T-helper 2 cell treated with Interferon-gamma antibody and Interleukin-4, amounts not matched to agents 5 μg/mL and 100 μg/mL, for 36 hours (primary cell): Measurements from ENCODE around the gene AMBN.
"Not testable (repeated sequence)": the region's sequence is repeated elsewhere in the genome, so short reads cannot be mapped to it uniquely, and the experiment has no call there.

Source experiments
- DNase-seq: peaks from one replicate; pipeline ENCODE4 v3.0.0; 2021; ENCODE audit warnings: low spot score
- H3K27ac Mint-ChIP-seq: one replicate; pipeline ENCODE4 v1.8.0; 2021; ENCODE audit warnings: mild to moderate bottlenecking, mixed read lengths
- H3K27me3 Mint-ChIP-seq: one replicate; pipeline ENCODE4 v1.8.0; 2021; ENCODE audit warnings: low read depth, mixed read lengths
- H3K36me3 Mint-ChIP-seq: one replicate; pipeline ENCODE4 v1.8.0; 2021; ENCODE audit warnings: low read depth, mixed read lengths
- H3K4me1 Mint-ChIP-seq: one replicate; pipeline ENCODE4 v1.8.0; 2021; ENCODE audit warnings: low read depth, mixed read lengths
- H3K4me3 Mint-ChIP-seq: one replicate; pipeline ENCODE4 v1.8.0; 2022; ENCODE audit warnings: mild to moderate bottlenecking, moderate library complexity, mixed read lengths
- H3K9me3 Mint-ChIP-seq: one replicate; pipeline ENCODE4 v1.8.0; 2021; ENCODE audit warnings: mixed read lengths

Gene AMBN

GRCh38 chr4:70624226-70624793, 32.3 kb downstream of the AMBN start:
- DNase-seq: no peak
- H3K9me3 Mint-ChIP-seq: no peaks in the 10 kb centered on the region
- H3K4me3 Mint-ChIP-seq: no peak overlapping the region

GRCh38 chr4:70627620-70628019, 35.6 kb downstream of the AMBN start:
- H3K4me3 Mint-ChIP-seq: no peak overlapping the region
- no peaks in the 10 kb centered on the region for H3K4me1 Mint-ChIP-seq
- no peaks in the 10 kb centered on the region for H3K9me3 Mint-ChIP-seq
- H3K27me3 Mint-ChIP-seq: peaks cover 7% of the 10 kb centered on the region
- DNase-seq: no peak
- no peak overlapping the region for H3K27ac Mint-ChIP-seq
- H3K36me3 Mint-ChIP-seq: no peaks in the 10 kb centered on the region

More at GRCh38 chr4:70624226-70624793, 32.3 kb downstream of the AMBN start:
- Mint-ChIP-seq H3K27ac (no peak overlapping the region), H3K27me3 (no peaks in the 10 kb centered on the region), H3K36me3 (no peaks in the 10 kb centered on the region), H3K4me1 (no peaks in the 10 kb centered on the region)

- no peaks in the 10 kb centered on the region for H3K36me3 Mint-ChIP-seq
- no peaks in the 10 kb centered on the region for H3K4me1 Mint-ChIP-seq
- peaks cover 10% of the 10 kb centered on the region for H3K27me3 Mint-ChIP-seq
- no peaks in the 10 kb centered on the region for H3K9me3 Mint-ChIP-seq
- no peak within 1 kb of the TSS for H3K27ac Mint-ChIP-seq
- no peak for DNase-seq
- no peak within 1 kb of the TSS for H3K4me3 Mint-ChIP-seq
These were observed 36.4 kb downstream of the AMBN start, which contains the start of gene ENAM for GRCh38 chr4:70628444-70628843. TSS of gene ENAM (plus strand) at chr4:70628744. CDS start at chr4:70629501, 757 bp downstream.

- Mint-ChIP-seq H3K27ac (no peak overlapping the region), H3K27me3 (peaks cover 13% of the 10 kb centered on the region), H3K4me1 (no peaks in the 10 kb centered on the region), H3K36me3 (no peaks in the 10 kb centered on the region), H3K9me3 (no peaks in the 10 kb centered on the region), H3K4me3 (no peak overlapping the region)
- no peak for DNase-seq
These were observed 37.5 kb downstream of the AMBN start for GRCh38 chr4:70629469-70630090.

- H3K4me1 Mint-ChIP-seq: no peaks in the 10 kb centered on the region
- no peak overlapping the region for H3K4me3 Mint-ChIP-seq
- no peaks in the 10 kb centered on the region for H3K36me3 Mint-ChIP-seq
- DNase-seq: no peak
- no peaks in the 10 kb centered on the region for H3K9me3 Mint-ChIP-seq
- H3K27ac Mint-ChIP-seq: no peak overlapping the region
- peaks cover 13% of the 10 kb centered on the region for H3K27me3 Mint-ChIP-seq
These were observed 38.1 kb downstream of the AMBN start for GRCh38 chr4:70630162-70630561.

GRCh38 chr4:70632028-70632427, 40.0 kb downstream of the AMBN start:
- Mint-ChIP-seq H3K27me3 (peaks cover 13% of the 10 kb centered on the region), H3K9me3 (no peaks in the 10 kb centered on the region), H3K27ac (no peak overlapping the region), H3K36me3 (no peaks in the 10 kb centered on the region), H3K4me3 (no peak overlapping the region), H3K4me1 (no peaks in the 10 kb centered on the region)
- no peak for DNase-seq

- Mint-ChIP-seq H3K9me3 (no peaks in the 10 kb centered on the region), H3K27ac (no peak overlapping the region), H3K4me3 (no peak overlapping the region), H3K36me3 (no peaks in the 10 kb centered on the region), H3K4me1 (no peaks in the 10 kb centered on the region), H3K27me3 (peaks cover 13% of the 10 kb centered on the region)
- no peak for DNase-seq
These were observed 42.4 kb downstream of the AMBN start for GRCh38 chr4:70634482-70634881.

- Mint-ChIP-seq H3K4me3 (no peak overlapping the region), H3K36me3 (no peaks in the 10 kb centered on the region), H3K9me3 (no peaks in the 10 kb centered on the region), H3K27me3 (peaks cover 6% of the 10 kb centered on the region), H3K27ac (no peak overlapping the region), H3K4me1 (no peaks in the 10 kb centered on the region)
- no peak for DNase-seq
These were observed 45.3 kb downstream of the AMBN start for GRCh38 chr4:70637239-70637913.

- Mint-ChIP-seq H3K4me1 (no peaks in the 10 kb centered on the region), H3K9me3 (no peaks in the 10 kb centered on the region), H3K27me3 (no peaks in the 10 kb centered on the region), H3K4me3 (no peak overlapping the region), H3K27ac (no peak overlapping the region), H3K36me3 (no peaks in the 10 kb centered on the region)
- DNase-seq: no peak
These were observed 48.1 kb downstream of the AMBN start for GRCh38 chr4:70640192-70640591.

GRCh38 chr4:70650741-70651140, 58.7 kb downstream of the AMBN start:
- not testable (repeated sequence) for H3K4me3 Mint-ChIP-seq, H3K9me3 Mint-ChIP-seq, H3K27ac Mint-ChIP-seq, DNase-seq, H3K4me1 Mint-ChIP-seq, H3K36me3 Mint-ChIP-seq
- peaks cover 25% of the 10 kb centered on the region for H3K27me3 Mint-ChIP-seq

- no peak for DNase-seq
- peaks cover 32% of the 10 kb centered on the region for H3K27me3 Mint-ChIP-seq
- H3K4me3 Mint-ChIP-seq: no peak overlapping the region
These were observed 59.9 kb downstream of the AMBN start for GRCh38 chr4:70651864-70652506.

GRCh38 chr4:70654605-70655011, 62.6 kb downstream of the AMBN start:
- no peak for DNase-seq
- peaks cover 41% of the 10 kb centered on the region for H3K27me3 Mint-ChIP-seq
- H3K4me1 Mint-ChIP-seq: peaks cover 3% of the 10 kb centered on the region
- H3K4me3 Mint-ChIP-seq: no peak overlapping the region
- no peak overlapping the region for H3K27ac Mint-ChIP-seq
- H3K9me3 Mint-ChIP-seq: no peaks in the 10 kb centered on the region
- no peaks in the 10 kb centered on the region for H3K36me3 Mint-ChIP-seq

More at GRCh38 chr4:70651864-70652506, 59.9 kb downstream of the AMBN start:
- Mint-ChIP-seq H3K36me3 (no peaks in the 10 kb centered on the region), H3K9me3 (no peaks in the 10 kb centered on the region), H3K4me1 (peaks cover 3% of the 10 kb centered on the region), H3K27ac (no peak overlapping the region)
